Measurements from ENCODE around the gene PLK5.

The PLK5 gene

GRCh38 chr19:1560286-1560882 is 36.5 kb downstream of the PLK5 start:
- no peak for DNase-seq

- no peak for DNase-seq
Measured at GRCh38 chr19:1561236-1561842, 37.5 kb downstream of the PLK5 start.

DNA sequence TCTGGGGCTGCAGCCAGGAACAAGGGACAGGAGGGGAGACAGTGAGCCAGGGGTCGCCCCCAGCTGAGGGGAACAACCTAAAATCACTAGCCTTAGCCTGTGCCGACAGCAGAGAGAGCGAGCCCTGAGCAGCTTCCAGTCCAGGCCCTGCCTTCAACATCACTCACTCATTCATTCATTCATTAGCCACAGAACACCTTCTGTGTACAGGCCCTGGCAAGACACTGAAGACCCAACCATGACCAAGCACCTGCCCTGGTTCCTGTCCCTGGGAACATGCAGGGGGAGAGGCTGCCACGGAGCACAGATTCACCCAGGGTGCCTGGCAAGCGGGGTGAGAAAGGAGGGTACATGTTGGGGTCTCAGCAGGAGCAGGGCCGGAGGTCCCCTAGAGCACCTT is 39.4 kb downstream of the PLK5 start:
- DNase-seq: no peak

GRCh38 chr19:1566392-1567115 is 42.7 kb downstream of the PLK5 start:
- DNase-seq: no peak

DNA sequence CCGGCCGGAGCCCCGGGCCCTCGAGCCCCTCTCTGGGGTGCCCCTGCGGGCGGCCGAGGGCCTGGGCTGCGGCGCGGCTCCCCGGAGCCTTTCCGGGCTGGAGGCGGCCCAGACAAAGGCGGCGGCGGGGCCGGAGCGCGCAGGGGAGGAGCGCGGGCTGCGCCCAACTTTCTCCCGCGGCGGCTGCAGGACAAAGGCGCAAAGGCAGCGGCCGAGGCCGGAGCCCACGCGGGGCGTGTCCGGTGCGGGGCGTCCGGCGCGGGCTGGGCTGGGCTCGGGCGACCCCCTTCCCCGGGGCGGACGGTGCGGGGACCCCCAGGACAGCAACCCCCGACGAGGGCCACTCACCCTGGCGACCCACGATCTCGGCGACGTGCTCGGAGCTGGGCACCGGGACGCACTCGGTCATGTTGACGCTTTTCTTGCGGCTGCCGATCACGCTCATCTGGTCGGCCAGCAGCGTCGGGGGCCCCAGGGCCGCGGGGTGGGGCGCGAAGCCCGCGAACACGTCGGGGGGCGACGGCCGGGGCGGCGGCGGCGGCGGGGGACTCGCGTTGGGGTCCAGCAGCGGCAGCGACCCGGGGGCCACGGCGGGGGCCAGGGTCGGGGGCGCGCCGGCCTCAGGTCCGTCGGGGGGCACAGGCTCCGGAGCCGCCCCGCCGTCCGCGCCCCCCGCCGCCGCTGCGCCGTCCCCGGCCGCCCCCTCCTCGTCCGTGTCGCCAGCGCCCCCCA is 43.4 kb downstream of the PLK5 start:
- no peak for DNase-seq

DNA sequence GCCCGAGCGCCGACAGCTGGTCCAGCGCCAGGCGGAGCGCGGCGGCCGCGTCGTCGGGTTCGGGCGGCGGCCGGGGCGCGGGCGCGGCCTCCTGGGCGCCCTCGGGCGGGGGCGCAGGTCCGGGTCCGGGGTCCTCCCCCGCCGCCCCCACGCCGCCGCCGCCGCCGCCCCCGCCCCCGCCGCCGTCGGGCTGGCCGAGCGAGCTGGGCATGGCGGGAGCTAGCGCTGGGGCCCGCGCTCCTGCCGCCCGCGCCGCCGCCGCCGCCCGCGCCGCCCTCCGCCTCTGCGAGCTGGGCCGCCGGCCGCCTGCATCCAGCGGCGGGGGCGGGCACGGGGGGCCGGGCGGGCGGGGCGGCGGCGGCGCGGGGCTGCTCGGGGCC is 44.0 kb downstream of the PLK5 start:
- no peak for DNase-seq

- DNase-seq: peak; percentile 79
Measured at GRCh38 chr19:1568320-1569019, 44.6 kb downstream of the PLK5 start, which contains the start of gene MEX3D. Gene MEX3D, minus strand, starts transcription at chr19:1568325. Its CDS starts 267 bp downstream, at chr19:1568058.

GRCh38 chr19:1569997-1570396 is 46.1 kb downstream of the PLK5 start:
- no peak for DNase-seq

DNA sequence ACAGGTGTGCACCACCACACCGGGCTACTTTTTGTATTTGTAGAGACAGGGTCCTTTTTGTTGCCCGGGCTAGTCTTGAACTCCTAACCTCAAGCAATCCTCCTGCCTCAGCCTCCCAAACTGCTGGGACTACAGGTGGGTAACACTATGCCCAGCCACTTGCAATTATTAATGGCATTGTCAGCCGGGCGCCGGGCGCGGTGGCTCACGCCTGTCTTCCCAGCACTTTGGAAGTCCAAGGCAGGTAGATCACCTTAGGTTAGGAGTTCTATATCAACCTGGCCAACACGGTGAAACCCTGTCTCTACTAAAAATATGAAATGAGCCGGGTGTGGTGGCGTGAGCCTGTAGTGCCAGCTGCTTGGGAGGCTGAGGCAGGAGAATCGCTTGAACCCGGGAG is 47.0 kb downstream of the PLK5 start:
- no peak for DNase-seq

DNA sequence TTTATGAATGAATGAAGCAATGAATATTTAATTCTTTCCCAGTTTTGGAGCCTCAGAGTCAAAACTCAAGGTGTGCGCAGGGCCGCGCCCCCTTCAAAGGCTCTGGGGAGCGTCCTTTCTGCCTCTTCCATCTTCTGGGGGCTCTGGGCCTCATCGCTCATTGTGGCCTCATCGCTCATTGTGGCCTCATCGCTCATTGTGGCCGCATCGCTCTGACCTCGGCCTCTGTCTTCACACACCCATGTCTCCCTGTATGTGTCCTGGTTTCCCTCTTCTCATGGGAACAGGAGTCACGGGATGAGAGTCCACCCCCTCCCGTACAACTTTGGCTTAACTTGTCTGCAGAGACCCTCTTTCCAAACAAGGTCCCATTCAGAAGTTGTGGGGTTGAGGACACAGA is 47.5 kb downstream of the PLK5 start:
- no peak for DNase-seq

- no peak for DNase-seq
Measured at GRCh38 chr19:1572795-1573194, 48.9 kb downstream of the PLK5 start.

DNA sequence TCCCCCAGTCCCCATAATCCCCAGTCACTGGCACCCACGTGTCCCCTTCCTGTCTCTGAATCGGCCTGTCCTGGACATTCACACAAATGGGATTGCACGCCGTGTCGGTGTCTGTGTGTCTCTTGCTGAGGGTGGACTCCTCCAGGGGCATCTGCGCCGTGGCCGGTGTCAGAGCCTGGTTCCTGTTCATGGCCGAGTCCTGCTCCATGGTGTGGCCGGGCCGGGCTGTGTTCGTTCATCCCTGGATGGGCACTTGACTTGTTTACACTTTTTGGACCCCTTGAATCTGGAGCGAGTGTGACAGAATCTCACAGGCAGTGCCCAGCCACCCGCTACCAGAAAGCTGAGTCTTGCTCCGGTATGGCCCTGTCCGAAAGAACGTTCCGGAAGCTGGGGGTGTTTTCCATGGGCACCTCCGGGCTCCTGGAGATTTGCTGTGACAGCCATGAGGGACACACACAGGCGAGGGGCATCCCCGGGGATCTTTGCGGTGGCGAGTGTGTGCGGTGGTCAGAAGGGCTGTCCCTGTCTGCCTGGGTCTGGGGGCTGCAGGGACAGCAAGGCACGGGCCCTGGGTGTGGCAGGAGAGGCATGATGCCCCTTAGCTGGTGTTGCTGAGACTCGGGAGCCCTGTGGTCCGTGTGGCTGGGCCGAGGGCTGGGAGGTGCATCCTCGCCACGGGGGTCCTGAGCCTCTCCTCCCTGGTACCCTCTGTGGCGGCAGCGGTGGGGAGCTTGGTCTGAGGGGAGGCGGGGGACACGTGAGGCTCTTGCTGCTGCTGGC is 50.7 kb downstream of the PLK5 start:
- no peak for DNase-seq

GRCh38 chr19:1575323-1576241 is 51.7 kb downstream of the PLK5 start:
- no peak for DNase-seq

DNA sequence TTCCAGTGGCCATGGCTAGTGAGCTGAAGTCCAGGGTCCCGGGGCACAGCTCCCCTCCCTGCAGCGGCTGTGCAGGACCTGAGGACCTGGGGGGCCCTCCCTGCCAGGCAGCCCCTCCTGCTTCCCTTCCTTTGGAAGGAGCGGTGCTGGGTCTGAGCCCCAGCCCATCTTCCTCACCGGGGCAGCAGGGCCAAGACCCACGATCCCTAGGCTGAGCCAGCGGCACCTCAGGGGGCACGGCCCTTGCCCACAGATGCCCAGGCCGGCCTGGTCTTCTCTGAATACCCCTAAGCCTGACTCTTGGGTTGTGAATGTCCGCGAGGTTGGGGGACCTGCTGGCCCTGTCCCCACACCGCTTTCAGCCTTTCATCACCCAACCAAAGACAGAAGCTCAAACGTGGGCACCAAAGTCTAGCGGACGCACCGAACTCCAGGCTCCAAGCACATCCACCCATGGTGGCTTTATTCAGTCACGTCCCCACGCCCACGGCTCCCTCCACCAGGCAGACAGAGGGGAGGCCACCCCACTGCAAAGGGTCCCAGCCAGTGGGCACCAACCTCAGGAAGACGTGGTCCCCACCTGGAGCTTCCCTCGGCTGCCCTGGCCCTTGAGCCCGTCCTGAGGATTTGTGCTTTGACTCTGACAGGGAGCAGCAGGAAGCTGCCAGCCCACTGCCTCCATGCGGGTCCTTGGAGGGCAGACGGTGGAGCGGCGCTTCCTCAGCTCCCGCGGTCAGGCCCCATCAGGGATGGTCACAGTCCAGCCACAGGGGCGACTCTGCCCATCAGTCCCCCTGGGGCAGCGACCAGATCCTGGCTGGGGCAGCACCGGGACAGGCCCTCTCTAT is 52.6 kb downstream of the PLK5 start:
- no peak for DNase-seq

DNA sequence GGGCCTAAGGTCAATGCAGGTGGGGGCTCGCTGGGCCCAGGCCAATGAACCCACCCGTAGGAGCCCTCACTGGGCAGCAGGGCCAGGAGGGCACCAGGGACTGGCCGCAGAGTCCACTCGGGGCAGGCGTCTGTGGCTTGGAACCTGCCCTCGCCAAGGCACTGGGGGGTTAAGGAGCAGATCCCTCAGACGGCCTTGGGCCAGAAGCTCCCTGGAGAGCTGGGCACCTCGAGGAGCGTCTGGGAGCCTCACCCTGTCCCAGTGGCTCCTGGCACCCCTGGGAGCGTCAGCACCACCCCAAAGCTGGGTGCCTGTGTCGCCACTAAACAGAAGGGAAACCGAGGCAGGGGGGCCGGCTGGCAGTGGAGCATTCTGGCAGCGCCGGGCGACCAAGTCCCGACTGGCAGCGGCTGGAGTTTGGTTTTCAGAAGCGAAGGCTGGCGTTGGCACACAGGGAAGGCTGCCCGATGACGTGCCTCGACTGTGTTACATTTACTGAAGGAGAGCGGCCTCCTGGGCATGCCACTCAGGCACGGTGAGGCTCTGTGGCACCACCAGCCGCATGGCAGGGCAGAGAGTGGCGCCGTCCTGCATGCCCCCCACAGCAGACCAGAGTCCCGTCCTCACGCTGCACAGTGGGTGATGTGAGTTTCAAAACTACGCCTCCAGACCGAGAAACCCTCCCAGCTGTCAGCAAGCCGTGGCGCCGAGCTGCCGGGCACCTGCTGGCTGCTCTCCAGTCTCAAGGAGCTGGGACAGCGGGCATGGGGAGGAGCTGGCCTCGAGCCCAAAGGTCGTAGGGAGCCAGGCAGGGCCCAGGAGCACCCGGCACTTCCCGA is 53.4 kb downstream of the PLK5 start:
- no peak for DNase-seq

DNA sequence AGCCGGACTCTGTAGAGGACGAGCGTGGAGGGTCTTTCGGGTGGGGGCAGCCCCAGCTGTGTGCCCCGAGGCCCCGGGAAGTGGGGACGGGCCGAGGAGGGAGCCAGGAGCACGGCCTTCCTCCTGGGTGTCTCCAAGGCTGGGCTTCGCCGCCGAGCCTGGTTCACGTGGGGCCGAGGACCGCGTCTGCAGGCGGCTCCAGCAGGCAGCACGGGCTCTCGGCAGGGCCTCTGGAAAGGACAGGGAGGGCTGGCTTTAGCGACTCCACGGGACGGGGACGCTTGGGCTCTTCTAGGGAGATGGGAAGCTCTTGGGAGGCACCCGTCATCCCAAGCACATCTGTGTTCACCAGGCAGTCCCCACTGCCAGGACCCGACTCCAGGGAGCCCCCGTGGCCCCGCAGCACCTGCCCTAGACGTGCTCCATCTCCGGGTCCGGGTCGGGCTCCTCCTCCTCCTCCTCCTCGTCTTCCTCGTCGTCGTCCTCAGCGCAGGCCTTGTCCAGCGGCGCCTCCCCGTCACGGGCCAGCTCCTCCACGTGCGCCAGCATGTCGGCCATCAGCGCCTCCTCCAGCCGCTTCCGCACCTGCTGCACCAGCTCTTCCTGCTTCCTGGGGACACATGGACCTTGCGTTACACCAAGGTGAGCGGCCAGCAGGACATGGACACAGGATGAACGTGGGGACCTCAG is 54.2 kb downstream of the PLK5 start:
- DNase-seq: no peak

DNA sequence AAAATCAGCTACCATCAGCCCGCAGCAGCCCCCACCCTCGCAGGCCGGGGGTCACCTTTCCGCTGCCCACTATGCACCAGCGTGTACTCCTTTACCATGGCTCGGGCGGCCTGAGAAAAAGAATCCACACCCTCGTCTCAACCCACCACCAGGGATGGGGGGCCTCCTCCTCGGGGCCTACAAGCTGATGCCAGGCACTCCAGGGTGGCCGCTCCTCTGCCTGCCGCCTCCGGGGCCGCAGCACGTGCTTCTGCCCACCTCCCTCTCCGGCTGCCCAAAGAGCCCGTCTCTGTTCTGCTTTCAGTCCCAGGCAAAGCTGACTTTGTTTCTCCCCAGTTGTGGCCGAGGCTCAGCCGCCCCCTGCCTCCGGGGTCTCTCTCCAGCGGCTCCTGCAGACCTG is 55.3 kb downstream of the PLK5 start:
- DNase-seq: no peak

DNA sequence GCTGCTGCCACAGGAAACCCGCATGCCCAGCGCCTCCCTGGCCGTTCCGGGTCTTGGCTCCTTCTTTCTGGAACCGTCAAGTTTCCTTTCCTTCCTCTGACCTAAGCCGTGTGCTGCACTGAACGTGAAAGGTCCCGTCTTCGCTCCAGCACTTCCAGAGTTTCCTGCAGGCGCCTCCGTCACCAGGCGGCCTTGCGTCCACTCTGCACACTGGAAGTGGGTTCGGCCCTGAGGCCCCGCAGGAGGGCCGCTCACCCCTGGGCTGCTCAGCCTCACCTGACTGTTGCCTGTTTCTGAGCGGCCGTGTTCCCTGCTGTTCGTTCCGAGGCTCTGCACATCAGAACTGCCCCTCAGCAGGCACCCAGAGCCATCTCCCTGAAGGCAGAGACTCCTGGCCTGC is 56.5 kb downstream of the PLK5 start:
- no peak for DNase-seq

GRCh38 chr19:1580957-1581356 is 57.1 kb downstream of the PLK5 start:
- DNase-seq: no peak
